Bronchial epithelial cell (primary cell): ENCODE data around the gene LRRC4C. TPM values are rescaled to one million over a fixed set of nuclear protein-coding genes. Genes with fewer than 3 reads are reported as not detected.

Source experiments
- DNase-seq: peaks from one replicate; pipeline ENCODE4 v3.0.0-alpha.2; 2010; ENCODE audit warnings: low read depth
- FAIRE-seq: peaks from 2 replicates; lab custom pipeline; 2011; peaks lifted over from hg19 to GRCh38; lab: Jason Lieb, UNC
- H3K27me3 ChIP-seq: 2 replicates; pipeline ENCODE4 v1.5.1; 2011; ENCODE audit warnings: low read length; ENCODE audit not compliant: control insufficient read depth, insufficient read depth
- H3K36me3 ChIP-seq: 2 replicates; pipeline ENCODE4 v1.5.1; 2011; ENCODE audit warnings: low read length; ENCODE audit not compliant: control insufficient read depth, insufficient read depth
- H3K4me3 ChIP-seq: 2 replicates; pipeline ENCODE4 v1.5.1; 2011; ENCODE audit warnings: mild to moderate bottlenecking, low read depth, low read length, control low read depth
- total RNA-seq: library from RNA; depleted of rRNA; stranded (reverse); fragments of >200 nt; gene quantifications from 2 replicates; pipeline ENCODE4 v1.2.1, GENCODE V29; 2014
- TF ChIP-seq, protein P1 (sequence below): IDR thresholded peaks from 2 replicates; pipeline ENCODE4 v1.5.1; 2011; ENCODE audit warnings: mild to moderate bottlenecking, moderate library complexity, low read length, control low read depth, inconsistent platforms; ENCODE audit not compliant: insufficient read depth, severe bottlenecking

The LRRC4C gene
- total RNA-seq, 1 donor from 2014 or later, result not detected

DNA sequence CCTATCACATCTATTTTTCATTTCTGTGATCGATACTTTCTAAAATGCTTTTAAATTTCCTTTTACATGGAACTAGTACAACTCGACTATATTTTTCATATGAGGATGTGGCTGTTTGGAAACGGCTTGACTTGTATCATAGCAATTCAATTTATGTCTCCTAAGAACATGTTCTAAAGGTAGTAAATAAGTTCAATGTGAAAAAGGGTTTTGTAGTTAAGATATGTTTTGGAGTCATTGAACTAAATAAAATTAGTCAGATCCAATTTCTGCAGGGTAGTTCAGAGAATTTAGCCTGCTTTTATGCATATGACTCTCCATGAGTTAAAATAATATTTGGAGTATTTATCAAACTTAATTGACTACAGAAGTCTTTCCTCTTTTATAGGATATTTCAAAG, 1121.4 kb downstream of the LRRC4C start:
- H3K27me3 ChIP-seq, result no peaks in the 10 kb centered on the region
- no peak for FAIRE-seq
- no peak overlapping the region for H3K4me3 ChIP-seq
- TF ChIP-seq, protein P1, sequence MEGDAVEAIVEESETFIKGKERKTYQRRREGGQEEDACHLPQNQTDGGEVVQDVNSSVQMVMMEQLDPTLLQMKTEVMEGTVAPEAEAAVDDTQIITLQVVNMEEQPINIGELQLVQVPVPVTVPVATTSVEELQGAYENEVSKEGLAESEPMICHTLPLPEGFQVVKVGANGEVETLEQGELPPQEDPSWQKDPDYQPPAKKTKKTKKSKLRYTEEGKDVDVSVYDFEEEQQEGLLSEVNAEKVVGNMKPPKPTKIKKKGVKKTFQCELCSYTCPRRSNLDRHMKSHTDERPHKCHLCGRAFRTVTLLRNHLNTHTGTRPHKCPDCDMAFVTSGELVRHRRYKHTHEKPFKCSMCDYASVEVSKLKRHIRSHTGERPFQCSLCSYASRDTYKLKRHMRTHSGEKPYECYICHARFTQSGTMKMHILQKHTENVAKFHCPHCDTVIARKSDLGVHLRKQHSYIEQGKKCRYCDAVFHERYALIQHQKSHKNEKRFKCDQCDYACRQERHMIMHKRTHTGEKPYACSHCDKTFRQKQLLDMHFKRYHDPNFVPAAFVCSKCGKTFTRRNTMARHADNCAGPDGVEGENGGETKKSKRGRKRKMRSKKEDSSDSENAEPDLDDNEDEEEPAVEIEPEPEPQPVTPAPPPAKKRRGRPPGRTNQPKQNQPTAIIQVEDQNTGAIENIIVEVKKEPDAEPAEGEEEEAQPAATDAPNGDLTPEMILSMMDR, result no peak
- H3K36me3 ChIP-seq, result no peaks in the 10 kb centered on the region
- DNase-seq, result no peak

DNA sequence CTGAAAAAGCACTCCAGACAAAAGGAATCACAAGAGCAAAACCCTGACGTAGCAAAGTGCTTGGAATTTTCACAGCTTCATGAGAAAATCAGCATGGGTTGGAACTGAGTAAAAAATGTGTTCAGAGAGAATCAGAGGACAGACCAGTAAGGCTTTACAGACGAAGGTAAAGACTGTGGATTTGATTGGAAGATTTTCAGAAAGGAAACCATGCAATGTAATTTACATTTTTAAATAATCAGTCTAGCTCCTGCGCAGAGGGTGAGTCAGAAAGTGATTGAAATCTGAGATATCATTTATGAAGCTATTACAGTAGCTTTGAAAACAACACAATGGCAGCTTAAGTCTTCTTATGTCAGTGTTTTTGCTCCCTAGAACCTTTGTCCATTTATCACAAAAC, 1122.3 kb downstream of the LRRC4C start:
- no peak for DNase-seq
- FAIRE-seq, result no peak
- no peaks in the 10 kb centered on the region for H3K36me3 ChIP-seq
- TF ChIP-seq, protein P1, result no peak
- no peak overlapping the region for H3K4me3 ChIP-seq
- H3K27me3 ChIP-seq, result no peaks in the 10 kb centered on the region

DNA sequence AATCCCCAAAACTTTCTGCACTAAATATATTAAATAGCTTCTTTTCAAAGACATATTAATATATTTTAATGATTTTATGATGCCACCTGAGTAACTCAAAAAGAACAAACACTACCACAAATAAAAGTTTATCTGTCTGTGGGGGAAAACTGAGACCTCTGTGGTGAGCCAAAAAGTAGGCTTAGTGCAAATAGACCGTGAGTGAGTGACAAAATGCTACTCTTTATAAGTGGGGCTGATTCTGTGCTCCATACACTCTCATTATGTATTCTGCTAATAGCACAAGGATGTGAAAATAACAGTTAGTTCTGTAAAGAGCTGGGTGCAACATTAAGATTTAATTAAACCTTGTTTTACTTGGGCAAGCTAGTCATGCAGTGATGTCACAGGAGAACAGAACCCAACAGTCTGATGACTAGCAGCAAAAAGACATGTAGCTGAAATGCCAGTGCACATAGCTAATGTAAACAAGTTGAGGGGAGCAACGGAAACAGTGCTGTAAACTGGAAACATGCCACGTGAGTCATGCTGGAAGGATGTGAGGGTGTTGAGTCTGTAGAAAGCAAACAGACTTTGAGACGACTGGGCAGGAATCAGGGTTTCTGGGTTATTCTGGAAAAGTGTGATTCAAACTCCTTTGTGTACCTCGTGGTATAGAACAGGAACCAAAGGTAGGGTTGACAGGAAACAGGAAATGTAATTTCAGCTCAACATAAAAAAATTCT, 1130.4 kb downstream of the LRRC4C start:
- DNase-seq, result peak; percentile 100

DNA sequence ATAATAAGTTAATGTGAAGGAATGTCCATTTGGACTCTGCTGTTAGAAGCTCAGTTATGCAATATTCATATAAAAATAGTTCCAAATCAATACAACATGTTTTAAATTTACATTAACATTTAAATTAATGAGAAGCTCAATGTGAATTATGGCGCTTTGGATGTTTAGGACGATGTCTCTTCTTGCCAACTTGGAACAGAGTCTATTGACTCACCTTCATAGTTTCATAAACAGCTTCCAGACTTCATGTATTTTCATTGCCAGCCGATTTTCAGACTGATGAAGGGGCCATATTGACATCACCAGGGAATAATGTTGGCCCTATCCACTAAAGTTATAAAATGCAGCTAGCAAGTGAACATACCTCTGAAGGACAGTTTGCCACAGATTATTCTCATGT, 1136.2 kb downstream of the LRRC4C start:
- H3K4me3 ChIP-seq, result no peak overlapping the region
- no peak for DNase-seq
- TF ChIP-seq, protein P1, result no peak
- H3K27me3 ChIP-seq, result no peaks in the 10 kb centered on the region
- FAIRE-seq, result no peak
- H3K36me3 ChIP-seq, result no peaks in the 10 kb centered on the region

More for the DNA sequence above, 1130.4 kb downstream of the LRRC4C start:
- Histone ChIP-seq H3K27me3 (no peaks in the 10 kb centered on the region), H3K4me3 (no peak overlapping the region), H3K36me3 (no peaks in the 10 kb centered on the region)
- FAIRE-seq, result peak; percentile 99
- TF ChIP-seq, protein P1, result no peak

DNA sequence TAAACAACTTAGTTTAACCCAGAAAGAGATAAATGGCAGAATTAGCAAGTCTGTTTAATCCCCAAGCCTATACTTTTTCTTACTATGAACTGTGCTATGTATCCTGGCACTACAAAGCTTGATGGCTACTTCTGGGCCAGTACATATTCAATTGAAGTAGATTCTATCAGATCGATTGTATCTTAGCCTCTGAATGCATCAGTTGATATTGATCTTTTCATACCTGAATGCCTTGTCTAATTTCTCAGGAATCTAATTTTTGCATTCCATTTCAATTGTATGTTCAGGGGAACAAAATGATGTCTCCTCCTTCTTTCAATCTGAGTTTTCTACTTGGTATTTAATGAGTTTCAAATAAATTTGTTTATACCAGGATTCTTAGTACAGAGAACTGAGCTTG, 1137.9 kb downstream of the LRRC4C start:
- TF ChIP-seq, protein P1, result no peak
- no peak for DNase-seq
- no peaks in the 10 kb centered on the region for H3K36me3 ChIP-seq
- FAIRE-seq, result no peak
- H3K27me3 ChIP-seq, result no peaks in the 10 kb centered on the region
- H3K4me3 ChIP-seq, result no peak overlapping the region

DNA sequence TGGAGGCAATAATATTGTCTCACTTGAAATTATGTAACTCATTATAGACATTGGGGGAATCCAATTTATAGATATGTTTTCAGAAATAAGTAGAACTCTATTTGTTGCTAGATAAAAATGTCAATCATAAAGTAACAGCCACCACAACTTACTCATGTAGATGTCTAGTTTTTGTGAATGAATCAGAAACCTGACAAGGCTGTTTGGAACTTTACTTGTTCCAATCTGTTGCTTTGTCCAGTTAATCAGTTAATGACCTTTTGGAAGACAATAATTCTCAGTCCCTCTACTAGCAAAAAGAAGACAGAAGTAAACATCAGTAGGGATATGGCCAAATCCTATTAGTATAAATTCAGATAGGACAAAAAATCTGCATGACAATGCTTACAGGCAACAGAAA, 1143.3 kb downstream of the LRRC4C start:
- FAIRE-seq, result no peak
- no peak overlapping the region for H3K4me3 ChIP-seq
- DNase-seq, result peak; percentile 38
- no peaks in the 10 kb centered on the region for H3K36me3 ChIP-seq
- H3K27me3 ChIP-seq, result no peaks in the 10 kb centered on the region
- TF ChIP-seq, protein P1, result no peak
